NB4 (cell line): ENCODE results near the gene OR51L1.

ENCODE experiments used
- CTCF ChIP-seq: IDR thresholded peaks from one replicate; pipeline ENCODE4 v1.5.1; 2012; ENCODE audit warnings: low read depth, low read length
- MAX ChIP-seq: IDR thresholded peaks from 2 replicates; pipeline ENCODE4 v1.6.1; 2011; ENCODE audit warnings: low read depth, low read length
- MYC ChIP-seq: IDR thresholded peaks from 2 replicates; pipeline ENCODE4 v1.6.1; 2011; ENCODE audit warnings: low read depth, low read length
- POLR2A ChIP-seq: IDR thresholded peaks from 2 replicates; pipeline ENCODE4 v1.6.1; 2011; ENCODE audit warnings: mild to moderate bottlenecking; ENCODE audit not compliant: insufficient read length; ENCODE audit errors: extremely low read depth

- TF ChIP-seq CTCF (no peak), POLR2A (no peak), MYC (no peak), MAX (no peak)
These were observed 31.8 kb upstream of the OR51L1 start for GRCh38 chr11:4962816-4963215.
